ENCODE data around the gene RABGAP1L. TPM values are rescaled to one million over a fixed set of nuclear protein-coding genes. Genes with fewer than 3 reads are reported as not detected.
"Not testable (repeated sequence)": the region's sequence is repeated elsewhere in the genome, so short reads cannot be mapped to it uniquely, and the experiment has no call there.

RABGAP1L gene
- total RNA-seq, 1 donor from 2014 or later = 48.8 TPM

DNA sequence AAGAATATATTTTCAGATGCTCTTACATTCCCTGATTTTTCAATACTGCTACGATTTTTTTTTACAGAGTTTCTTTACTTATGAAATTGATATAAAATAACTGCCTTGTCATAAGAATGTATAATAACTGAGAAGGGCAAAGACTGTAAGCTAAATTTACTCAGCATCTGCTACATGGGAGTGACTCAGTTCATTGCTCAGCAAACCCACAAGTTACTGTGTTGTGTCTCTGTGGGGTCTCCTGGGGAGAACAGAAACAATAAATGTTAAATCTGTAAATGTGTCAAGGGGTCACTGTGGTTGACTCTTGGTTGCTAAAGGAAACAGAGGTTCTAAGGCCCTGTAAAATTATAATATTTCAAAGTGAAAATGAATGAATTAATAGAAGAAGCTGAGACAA, 630.1 kb downstream of the RABGAP1L start:
- intact Hi-C loops (cut with micrococcal nuclease) = no loop called here

DNA sequence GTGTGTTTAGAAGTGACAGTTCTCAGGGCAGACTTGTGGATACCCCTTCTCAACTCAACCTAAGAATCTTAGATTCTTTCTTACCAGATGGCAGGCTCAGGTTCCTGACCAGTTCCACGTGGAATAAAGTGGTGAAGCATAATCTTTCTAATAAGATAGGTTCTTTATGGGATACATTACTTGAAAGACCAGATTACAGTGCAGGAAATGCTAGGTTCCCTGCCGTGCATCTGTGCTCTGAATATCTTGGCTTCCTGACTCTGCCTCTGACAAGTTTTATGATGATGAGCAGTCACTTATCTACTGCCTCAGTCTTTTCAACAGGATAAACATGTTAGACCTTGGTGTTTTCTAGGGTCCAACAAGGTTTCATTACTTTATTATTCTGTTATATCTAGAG, 632.5 kb downstream of the RABGAP1L start:
- intact Hi-C loops (cut with micrococcal nuclease) = no loop called here

DNA sequence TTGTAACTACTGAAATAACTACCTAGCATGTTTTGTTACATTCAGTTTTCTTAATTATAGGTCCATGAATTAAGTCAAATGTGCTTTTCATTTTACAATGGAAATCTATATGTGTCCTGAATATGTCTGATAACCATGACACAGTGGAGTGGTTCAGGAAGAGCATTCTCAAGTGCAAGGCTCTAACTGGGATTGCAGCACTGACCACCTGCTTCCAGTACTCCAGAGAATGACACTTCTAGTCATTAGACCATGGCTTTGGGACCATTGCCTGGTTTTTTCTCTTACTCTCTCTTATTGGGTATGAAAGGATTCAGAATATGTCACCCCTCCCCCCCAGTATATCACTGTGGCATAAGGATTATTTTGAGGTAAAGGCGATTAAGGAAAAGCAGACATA, 635.5 kb downstream of the RABGAP1L start:
- intact Hi-C loops (cut with micrococcal nuclease) = no loop called here

DNA sequence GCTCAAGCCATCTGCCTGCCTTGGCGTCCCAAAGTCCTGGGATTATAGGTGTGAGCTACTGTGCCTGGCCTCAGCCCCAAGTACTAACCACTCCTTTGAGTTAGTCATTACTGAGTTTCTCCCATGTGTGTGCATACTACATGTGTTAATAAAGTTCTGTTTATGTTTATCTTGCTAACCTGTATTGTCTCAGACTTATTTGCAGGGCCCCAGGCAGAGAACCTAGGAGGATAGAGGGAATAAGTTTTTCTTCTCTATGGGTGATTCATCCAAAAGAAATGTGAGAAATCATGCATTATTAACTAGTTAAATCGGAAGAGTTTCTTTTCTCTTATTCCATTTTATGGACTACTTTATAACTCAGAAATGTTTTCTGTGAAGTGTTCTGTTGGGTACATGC, 636.5 kb downstream of the RABGAP1L start:
- intact Hi-C loops (cut with micrococcal nuclease) = no loop called here

DNA sequence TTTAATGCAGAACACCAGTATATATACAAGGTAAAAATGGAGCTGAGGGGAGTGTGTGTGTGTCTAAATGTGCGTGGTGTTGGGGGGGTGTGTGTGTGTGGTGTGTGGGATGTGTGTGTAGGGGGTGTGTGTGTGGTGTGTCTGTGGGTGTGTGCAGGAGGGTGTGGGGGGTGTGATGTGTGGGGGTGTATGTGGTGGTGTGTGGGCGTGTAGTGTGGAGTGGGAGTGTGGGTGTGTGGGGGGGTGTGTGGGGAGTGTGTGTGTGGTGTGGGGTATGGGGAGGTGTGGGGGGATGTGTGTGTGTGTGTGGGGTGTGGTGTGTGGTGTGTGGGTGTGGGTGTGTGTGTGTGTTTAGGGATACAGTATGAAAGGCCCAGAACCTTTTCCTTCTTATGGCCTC, 638.1 kb downstream of the RABGAP1L start:
- intact Hi-C loops (cut with micrococcal nuclease) = no loop called here

DNA sequence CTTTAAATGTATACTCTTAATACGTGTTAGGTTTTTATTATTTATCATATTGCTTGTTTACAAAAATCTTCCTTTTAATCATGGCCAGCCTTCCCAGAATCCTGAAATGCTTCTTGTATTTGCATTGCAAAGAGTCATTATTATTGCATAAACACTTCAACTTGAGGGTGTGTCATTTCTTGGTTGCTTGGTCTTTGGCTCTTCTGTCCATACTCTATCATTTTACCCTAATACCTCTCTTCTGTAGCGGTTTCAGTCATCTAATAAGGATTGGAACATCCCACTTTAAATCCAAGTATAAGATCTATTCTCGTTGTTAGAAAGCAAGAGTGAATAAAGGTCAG, 639.8 kb downstream of the RABGAP1L start:
- intact Hi-C loops (cut with micrococcal nuclease) = loop anchor here (2.0 kb wide), 1 partner anchor 28 kb away; no protein-coding TSS in a partner anchor

DNA sequence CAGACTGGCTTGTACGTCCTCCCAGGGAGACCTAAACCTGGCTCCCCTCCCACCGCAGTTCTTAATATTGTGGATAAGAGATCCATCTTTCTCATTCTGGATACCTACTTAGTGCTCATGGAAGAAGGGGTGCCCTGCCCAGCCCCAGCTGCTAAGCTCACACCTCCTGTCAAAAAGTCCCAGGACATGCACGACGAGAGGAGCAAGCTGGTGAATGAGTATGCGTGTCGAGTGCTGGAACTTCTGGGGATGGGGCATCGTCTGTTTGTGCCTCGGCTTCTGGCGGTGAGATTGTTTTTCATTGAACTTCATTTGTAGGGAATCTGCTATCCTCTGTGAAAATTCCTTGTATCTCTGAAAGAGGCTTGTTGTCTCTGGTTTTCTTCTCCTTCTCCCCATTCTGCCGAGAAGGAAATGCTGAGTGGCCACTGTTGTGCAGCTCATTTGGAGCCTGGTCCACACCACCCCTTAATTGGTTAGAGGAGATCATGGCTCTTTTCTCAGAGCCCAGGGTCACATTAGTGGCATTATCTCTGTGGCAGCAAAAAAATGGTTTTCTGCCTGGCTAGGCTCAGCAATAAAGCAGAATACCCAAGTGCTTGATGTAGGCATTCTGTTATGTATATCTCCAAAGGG, 641.0 kb downstream of the RABGAP1L start:
- intact Hi-C loops (cut with micrococcal nuclease) = loop anchor here (1.0 kb wide), 2 partner anchors 168 to 199 kb away; partner anchors contain the start of gene CACYBP

DNA sequence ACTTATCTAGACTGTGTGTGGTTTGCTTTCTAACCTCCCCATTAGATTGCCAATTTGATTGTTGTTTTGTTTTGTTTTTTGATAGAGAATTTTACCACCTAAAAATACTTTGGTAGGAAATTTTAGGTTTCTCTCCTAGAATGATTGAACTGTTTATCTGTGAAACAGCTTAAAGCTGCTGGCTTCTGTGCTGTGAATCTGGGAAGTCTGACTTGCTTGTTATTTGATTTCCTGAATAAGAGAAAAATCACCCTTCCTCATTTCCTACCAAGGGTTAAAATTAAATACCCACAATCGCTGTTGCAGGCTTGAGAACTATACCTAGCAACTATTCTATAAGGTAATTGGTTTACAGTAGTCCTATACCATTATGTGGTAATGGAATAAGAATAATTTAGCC, 641.6 kb downstream of the RABGAP1L start:
- intact Hi-C loops (cut with micrococcal nuclease) = loop anchor here (1.0 kb wide), 2 partner anchors 167 to 198 kb away; partner anchors contain the start of gene CACYBP

DNA sequence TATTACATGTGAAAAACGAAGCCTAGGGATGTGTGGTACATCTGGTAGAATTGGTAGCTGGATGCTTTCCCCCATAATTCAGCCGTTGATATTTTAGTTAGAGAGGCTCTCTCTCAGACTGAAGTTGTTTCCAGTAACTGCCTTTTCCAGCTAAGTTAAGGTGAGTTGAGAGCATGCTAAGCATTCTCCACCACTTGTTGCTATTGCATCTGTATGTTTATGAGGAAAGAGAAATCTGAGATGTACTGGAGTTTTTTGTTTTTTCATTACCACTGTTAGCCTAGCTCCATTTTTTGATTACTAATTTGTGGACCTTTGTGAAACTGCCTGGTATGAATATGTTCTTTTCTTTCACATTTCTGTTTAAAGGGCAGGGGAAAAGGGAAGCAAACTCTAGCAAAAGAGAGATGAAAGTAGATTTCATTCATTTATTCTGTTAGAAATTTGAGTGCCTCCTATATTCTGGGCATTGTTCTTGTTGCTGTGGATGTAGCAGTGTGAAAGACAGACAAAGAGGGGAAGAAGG, 650.5 kb downstream of the RABGAP1L start:
- intact Hi-C loops (cut with micrococcal nuclease) = no loop called here

DNA sequence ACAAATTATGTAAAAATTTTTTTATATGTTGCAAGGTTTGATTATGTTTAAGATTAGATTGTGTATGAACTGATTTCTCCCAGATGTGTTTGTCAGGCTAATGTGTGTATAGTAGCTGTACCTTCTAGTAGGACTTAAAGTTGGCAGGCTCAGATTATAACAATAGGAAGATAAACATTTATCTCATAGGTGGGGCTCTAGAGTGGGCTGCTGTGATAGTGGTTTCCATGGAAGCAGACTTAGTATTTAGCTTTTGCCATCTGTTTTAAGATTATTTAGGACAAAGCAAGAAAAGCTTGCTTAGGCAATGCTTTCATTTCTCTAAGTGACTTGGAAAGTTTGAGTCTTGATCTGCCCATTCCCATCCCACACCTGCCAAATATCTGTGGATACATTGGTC, 652.7 kb downstream of the RABGAP1L start:
- intact Hi-C loops (cut with micrococcal nuclease) = no loop called here

DNA sequence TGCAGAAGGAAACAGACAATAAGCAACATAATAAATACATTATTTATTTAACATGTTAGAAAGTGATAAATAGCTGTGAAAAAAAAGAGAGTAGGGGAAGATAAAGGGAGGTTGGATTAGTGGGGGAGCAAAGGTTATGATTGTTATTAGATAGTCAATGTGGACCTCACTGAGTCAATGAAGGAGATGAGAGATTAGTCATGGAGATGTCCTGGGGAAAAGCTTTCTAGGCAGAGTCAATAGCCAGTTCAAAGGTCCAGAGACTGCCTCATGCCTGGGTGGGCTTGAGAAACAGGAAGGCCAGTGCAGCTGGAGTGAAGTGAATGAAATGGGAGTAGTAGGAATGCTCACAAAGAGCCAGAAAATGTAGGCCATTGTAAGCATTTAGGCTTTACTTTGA, 653.3 kb downstream of the RABGAP1L start:
- intact Hi-C loops (cut with micrococcal nuclease) = no loop called here

DNA sequence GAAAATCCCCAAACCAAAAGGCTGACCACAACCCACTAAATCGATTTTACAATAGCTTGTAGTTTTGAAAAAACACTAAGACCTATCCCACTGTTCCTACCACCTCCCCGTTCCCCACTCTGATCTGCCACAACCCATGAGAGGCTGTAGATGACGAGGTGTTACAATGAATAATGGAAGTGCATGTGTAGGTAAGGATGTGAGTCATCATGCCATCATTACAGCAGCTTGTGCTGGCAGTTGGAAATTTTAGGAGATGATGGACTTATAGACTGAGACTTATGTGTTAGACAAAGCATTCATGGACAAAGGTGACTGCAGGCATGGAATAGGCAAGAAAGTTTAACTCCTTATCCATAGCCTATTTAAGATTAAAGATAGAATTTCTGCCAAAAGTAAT, 655.7 kb downstream of the RABGAP1L start:
- intact Hi-C loops (cut with micrococcal nuclease) = no loop called here

DNA sequence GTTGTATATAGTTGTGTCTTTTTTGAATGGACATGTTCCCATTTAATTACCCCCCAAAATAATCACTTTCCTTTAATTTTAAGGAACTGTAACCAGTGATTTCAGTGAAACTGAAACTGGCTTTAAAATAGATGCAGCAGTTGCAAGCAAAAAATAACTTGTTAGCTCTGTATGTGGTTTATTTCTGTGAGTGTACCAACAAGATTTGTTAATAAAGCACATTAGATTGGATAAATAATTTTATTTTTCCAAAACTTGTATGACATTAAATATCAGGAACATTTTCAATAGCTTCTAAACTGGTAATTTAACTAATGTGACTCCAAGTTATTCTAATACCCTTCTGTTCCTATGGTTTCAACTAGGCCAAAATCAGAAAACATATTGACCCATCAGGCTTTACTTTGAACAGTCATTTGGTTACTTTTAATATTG, 656.2 kb downstream of the RABGAP1L start:
- intact Hi-C loops (cut with micrococcal nuclease) = no loop called here

DNA sequence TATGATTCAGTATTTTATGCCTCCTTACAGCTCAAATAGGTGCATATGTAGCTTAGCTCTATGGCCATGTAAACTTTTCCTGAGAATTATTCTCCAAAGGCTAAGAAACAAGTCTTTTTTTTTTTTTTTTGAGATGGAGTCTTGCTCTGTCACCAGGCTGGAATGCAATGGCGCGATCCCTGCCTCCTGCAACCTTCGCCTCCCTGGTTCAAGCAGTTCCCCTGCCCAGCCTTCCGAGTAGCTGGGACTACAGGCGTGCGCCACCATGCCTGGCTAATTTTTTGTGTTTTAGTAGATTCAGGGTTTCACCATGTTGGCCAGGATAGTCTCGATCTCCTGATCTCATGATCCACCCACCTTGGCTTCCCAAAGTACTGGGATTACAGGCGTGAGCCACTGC, 657.3 kb downstream of the RABGAP1L start:
- intact Hi-C loops (cut with micrococcal nuclease) = not testable (repeated sequence)

DNA sequence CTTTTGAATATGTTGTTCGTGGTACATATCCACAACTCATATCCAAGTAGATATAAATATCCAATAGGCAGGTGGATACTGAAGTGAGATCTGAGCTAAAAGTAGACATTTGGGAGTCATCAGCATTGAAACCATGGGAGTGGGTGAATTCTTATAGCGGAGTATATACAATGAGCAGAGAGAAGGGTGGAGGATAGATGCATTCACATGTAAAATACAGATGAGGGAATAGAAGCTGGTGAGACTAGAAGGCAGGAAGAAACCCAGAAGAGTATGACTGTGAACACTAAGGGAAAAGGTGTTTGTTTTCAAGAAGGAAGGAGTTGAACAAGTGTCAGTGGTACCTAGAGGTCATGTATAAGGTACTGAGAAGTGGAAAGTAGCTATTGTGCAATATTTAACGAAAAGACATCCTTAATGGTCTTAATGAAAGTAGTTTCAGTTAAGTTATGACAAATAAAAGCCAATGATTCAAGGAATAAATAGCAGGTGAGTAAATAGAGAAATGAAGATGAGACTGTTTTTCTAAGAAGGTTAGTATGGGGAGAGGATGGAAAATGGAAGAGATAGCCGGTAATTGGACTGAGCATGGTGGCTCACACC, 658.8 kb downstream of the RABGAP1L start:
- intact Hi-C loops (cut with micrococcal nuclease) = no loop called here

DNA sequence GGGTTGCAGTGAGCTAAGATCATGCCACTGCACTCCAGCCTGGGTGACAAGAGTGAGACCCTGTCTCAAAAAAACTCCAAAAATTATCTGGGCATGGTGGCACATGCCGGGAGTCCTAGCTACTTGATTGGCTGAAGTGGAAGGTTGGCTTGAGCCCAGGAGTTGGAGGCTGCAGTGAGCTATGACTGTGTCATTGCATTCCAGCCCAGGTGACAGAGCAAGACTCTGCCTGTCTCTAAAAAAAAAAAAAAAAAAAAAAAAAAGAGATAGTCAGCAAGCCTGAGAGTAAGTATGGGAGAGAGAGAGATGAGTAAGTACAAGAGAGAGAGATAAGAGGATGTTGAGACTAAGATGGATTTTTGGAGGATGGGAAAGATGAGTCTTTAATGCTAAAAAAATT, 659.6 kb downstream of the RABGAP1L start:
- intact Hi-C loops (cut with micrococcal nuclease) = no loop called here

DNA sequence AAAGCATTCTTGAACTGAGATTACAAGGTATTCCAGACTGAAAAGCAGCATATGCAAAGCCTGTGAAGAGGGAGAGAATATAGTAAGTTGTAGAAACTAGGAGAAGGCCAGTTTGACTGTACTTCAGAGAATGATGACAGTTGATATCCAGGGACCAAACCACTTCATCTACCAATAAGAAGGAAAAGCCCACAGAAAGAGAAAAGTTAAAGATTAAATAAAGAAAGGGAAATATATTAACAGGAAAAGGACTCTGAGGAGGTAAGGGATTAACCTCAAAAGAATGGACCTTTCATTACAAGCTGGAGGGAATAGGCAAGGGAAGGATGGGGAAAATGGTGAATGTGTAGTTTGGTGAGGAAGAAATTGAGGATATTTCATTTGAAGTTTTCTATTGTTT, 660.3 kb downstream of the RABGAP1L start:
- intact Hi-C loops (cut with micrococcal nuclease) = no loop called here

DNA sequence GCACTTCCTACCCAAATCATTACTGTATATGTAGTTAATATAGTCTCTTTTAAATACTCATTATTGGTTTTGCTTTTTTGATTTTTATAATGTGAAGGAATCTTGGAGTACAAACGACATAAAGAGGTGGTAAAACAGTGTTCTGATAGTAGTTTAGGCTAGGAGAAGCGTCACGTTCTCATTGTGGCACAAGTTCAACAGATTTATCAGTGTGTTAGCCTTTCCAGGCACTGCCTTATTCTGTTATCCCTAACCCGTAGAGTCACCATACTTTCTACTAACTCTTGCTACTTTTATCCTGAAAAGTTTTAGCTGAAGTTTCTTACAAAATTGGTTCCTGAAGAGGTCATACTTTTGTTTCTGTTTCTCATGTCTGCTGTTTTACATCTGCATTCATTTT, 665.8 kb downstream of the RABGAP1L start:
- intact Hi-C loops (cut with micrococcal nuclease) = no loop called here

DNA sequence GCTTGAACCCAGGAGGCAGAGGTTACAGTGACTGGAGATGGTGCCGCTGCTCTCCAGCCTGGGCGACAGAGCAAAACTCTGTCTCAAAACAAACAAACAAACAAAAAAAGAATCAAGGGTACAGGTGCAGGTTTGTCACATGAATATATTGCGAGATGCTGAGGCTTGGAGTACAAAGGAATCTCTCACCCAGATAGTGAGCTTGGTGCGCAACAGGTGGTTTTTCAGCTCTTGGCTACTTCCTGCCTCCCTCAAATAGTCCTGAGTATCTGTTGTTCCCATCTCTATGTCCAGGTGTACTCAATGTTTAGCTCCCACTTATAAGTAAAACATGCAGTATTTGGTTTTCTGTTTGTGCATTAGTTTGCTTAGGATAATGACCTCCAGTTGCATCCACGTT, 666.5 kb downstream of the RABGAP1L start:
- intact Hi-C loops (cut with micrococcal nuclease) = no loop called here

DNA sequence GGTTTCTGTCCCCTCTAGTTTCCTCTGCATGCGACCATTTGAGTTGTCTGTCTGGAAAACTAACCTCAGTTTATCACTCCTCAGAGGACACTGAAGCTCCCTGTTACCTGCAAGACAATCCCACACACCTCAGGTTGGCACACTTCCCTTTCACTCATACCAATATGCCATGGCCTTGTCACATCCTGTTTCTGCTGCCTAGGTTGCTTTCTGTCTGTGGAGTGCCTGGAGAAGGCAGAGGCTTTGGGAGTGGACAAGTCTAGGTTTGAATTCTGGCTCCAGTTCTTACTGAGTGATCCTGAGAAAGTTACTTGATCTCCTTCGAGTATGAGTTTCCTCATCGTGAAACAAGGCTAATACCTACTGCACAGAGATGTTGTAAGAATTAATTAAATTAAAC, 668.9 kb downstream of the RABGAP1L start:
- intact Hi-C loops (cut with micrococcal nuclease) = no loop called here

DNA sequence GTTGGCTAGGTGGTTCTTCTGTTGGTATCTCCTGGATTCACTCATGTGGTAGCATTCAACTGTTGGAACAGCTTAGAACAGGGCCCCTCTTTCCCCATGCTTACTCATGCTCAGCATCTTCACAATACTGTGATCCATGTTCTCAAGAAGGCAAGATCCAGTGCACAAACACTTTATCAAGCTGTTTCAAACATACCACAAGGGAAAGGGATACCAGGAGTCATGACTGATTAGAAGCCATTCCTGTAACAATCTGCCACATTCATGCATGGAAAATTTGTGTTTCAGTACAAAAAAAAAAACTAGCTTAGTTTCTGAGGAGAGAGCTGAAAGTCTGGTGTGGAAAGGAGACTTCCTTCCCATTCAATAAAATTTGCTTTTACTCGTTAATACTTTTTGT, 670.7 kb downstream of the RABGAP1L start:
- intact Hi-C loops (cut with micrococcal nuclease) = no loop called here

DNA sequence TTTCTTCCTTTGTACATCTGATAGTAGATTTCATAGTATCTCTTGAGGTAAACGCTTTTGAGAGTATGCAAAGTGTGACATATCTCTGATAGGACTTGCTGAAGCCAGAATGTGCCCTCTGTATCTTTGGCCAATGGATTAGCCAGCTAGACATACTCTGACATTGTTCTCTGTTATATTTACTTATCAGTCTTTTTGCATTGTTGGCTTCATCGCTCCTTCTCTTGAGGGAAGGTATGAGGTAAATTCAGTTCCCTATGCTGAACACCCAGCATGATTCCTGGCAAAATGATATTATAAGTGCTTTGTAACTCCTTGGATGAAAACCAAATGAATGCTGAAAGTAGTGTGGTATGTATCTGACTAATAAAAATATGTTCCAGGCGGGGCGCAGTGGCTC, 677.2 kb downstream of the RABGAP1L start:
- intact Hi-C loops (cut with micrococcal nuclease) = no loop called here

DNA sequence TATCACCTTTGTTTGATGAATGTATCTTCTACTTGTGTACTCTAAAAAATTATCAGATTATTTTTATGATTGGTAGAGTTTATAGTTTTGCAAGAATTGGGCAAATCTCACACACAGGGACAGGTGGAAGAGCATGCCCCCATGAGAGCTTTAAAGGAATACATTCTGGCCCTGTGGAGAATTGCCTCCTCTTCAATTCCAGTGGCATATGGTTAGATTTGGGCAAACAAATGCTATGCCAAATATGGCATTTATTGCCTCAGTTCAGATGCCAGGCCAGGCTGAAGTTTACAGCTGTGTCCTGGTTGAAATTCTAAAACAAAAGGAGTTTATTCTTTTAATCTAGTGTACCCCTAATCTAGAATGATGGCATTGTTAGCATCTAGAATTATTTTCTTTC, 678.1 kb downstream of the RABGAP1L start:
- intact Hi-C loops (cut with micrococcal nuclease) = no loop called here

Measured in T-helper 2 cell treated with Interferon-gamma antibody and Interleukin-4, amounts not matched to agents 100 ng/mL and 5 ng/mL, for 36 hours (primary cell).